ENCODE results near the gene CCDC171. TPM values are rescaled to one million over a fixed set of nuclear protein-coding genes. Genes with fewer than 3 reads are reported as not detected.

Gene CCDC171
- total RNA-seq, 1 donor from 2014 or later: 1.2 TPM

- no peak for DNase-seq (ENCODE audit: low read depth)
- Mint-ChIP-seq H3K27me3 (ENCODE audit: low read depth, unreplicated experiment) (no peaks in the 10 kb centered on the region), H3K36me3 (ENCODE audit: low read depth, unreplicated experiment) (no peaks in the 10 kb centered on the region), H3K27ac (ENCODE audit: unreplicated experiment) (no peak overlapping the region), H3K9me3 (ENCODE audit: unreplicated experiment) (no peaks in the 10 kb centered on the region), H3K4me1 (ENCODE audit: low read depth, unreplicated experiment) (no peaks in the 10 kb centered on the region), H3K4me3 (ENCODE audit: unreplicated experiment) (no peak overlapping the region)
- Histone ChIP-seq H3K27me3 (ENCODE audit: insufficient read depth, low read length) (no peaks in the 10 kb centered on the region), H4K20me1 (ENCODE audit: insufficient read depth, low read length) (no peaks in the 10 kb centered on the region), H3K9me3 (ENCODE audit: insufficient read depth, low read depth, low read length) (no peaks in the 10 kb centered on the region), H3K9ac (ENCODE audit: low read length) (no peak overlapping the region), H3K36me3 (ENCODE audit: insufficient read depth, low read length) (no peaks in the 10 kb centered on the region), H3K4me2 (ENCODE audit: low read length) (no peak overlapping the region), H3K4me1 (ENCODE audit: insufficient read depth, low read length) (no peaks in the 10 kb centered on the region), H3K4me3 (ENCODE audit: insufficient read depth, low read depth, low read length) (no peak overlapping the region), H3K27ac (ENCODE audit: low read depth, low read length) (no peak overlapping the region), H3K79me2 (ENCODE audit: insufficient read depth, low read length) (no peaks in the 10 kb centered on the region), H2AFZ (ENCODE audit: low read depth, low read length) (no peak overlapping the region)
- FAIRE-seq: no peak
- TF ChIP-seq EZH2 (IDR thresholded peaks at IDR 0.05; ENCODE audit: insufficient read depth, low read length): no peak
- TF ChIP-seq, protein P1, sequence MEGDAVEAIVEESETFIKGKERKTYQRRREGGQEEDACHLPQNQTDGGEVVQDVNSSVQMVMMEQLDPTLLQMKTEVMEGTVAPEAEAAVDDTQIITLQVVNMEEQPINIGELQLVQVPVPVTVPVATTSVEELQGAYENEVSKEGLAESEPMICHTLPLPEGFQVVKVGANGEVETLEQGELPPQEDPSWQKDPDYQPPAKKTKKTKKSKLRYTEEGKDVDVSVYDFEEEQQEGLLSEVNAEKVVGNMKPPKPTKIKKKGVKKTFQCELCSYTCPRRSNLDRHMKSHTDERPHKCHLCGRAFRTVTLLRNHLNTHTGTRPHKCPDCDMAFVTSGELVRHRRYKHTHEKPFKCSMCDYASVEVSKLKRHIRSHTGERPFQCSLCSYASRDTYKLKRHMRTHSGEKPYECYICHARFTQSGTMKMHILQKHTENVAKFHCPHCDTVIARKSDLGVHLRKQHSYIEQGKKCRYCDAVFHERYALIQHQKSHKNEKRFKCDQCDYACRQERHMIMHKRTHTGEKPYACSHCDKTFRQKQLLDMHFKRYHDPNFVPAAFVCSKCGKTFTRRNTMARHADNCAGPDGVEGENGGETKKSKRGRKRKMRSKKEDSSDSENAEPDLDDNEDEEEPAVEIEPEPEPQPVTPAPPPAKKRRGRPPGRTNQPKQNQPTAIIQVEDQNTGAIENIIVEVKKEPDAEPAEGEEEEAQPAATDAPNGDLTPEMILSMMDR (IDR thresholded peaks at IDR 0.05; ENCODE audit: insufficient read depth, low read depth, low read length): no peak
Observed at GRCh38 chr9:15961217-15961616, 408.4 kb downstream of the CCDC171 start.

DNA sequence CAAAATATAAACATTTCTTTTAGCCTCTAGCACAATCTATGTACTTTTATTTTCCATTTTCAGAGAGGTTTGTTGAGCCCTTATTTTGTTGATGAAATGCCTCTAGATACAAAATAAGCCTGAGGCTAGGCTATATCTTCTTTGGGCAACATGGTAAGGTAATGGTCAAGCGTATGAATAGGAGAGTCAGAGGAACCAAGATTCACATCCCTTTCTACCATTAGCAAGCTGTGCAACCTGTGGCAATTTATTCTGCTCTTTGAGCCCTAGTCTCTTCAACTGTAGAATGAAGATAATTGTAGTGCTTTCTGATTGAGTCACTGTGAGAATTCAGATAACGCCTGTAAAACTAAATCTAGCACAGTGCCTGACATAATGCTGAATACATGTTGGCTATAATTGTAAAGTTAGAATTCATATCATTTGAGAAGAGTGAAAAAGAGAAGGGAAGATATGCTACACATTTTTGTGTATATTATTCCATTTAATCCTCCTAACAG, 412.5 kb downstream of the CCDC171 start:
- Mint-ChIP-seq H3K9me3 (ENCODE audit: unreplicated experiment) (no peaks in the 10 kb centered on the region), H3K4me3 (ENCODE audit: unreplicated experiment) (no peak overlapping the region), H3K4me1 (ENCODE audit: low read depth, unreplicated experiment) (peaks cover 1% of the 10 kb centered on the region), H3K27me3 (ENCODE audit: low read depth, unreplicated experiment) (no peaks in the 10 kb centered on the region), H3K36me3 (ENCODE audit: low read depth, unreplicated experiment) (no peaks in the 10 kb centered on the region), H3K27ac (ENCODE audit: unreplicated experiment) (no peak overlapping the region)
- Histone ChIP-seq H3K4me3 (ENCODE audit: insufficient read depth, low read depth, low read length) (no peak overlapping the region), H3K9ac (ENCODE audit: low read length) (no peak overlapping the region), H3K27me3 (ENCODE audit: insufficient read depth, low read length) (no peaks in the 10 kb centered on the region), H3K4me1 (ENCODE audit: insufficient read depth, low read length) (no peaks in the 10 kb centered on the region), H4K20me1 (ENCODE audit: insufficient read depth, low read length) (no peaks in the 10 kb centered on the region), H3K9me3 (ENCODE audit: insufficient read depth, low read depth, low read length) (no peaks in the 10 kb centered on the region), H3K27ac (ENCODE audit: low read depth, low read length) (no peak overlapping the region), H3K4me2 (ENCODE audit: low read length) (no peak overlapping the region), H3K79me2 (ENCODE audit: insufficient read depth, low read length) (no peaks in the 10 kb centered on the region), H3K36me3 (ENCODE audit: insufficient read depth, low read length) (no peaks in the 10 kb centered on the region), H2AFZ (ENCODE audit: low read depth, low read length) (no peak overlapping the region)
- TF ChIP-seq EZH2 (IDR thresholded peaks at IDR 0.05; ENCODE audit: insufficient read depth, low read length): no peak
- TF ChIP-seq, protein P1 (IDR thresholded peaks at IDR 0.05; ENCODE audit: insufficient read depth, low read depth, low read length): no peak
- DNase-seq (ENCODE audit: low read depth) (peak; percentile 12), FAIRE-seq (no peak)

- Mint-ChIP-seq H3K9me3 (ENCODE audit: unreplicated experiment) (no peaks in the 10 kb centered on the region), H3K36me3 (ENCODE audit: low read depth, unreplicated experiment) (no peaks in the 10 kb centered on the region), H3K27me3 (ENCODE audit: low read depth, unreplicated experiment) (no peaks in the 10 kb centered on the region), H3K27ac (ENCODE audit: unreplicated experiment) (no peak overlapping the region), H3K4me1 (ENCODE audit: low read depth, unreplicated experiment) (peaks cover 1% of the 10 kb centered on the region), H3K4me3 (ENCODE audit: unreplicated experiment) (no peak overlapping the region)
- Histone ChIP-seq H2AFZ (ENCODE audit: low read depth, low read length) (no peak overlapping the region), H3K4me2 (ENCODE audit: low read length) (no peak overlapping the region), H3K79me2 (ENCODE audit: insufficient read depth, low read length) (no peaks in the 10 kb centered on the region), H3K9ac (ENCODE audit: low read length) (no peak overlapping the region), H3K27ac (ENCODE audit: low read depth, low read length) (no peak overlapping the region), H3K9me3 (ENCODE audit: insufficient read depth, low read depth, low read length) (no peaks in the 10 kb centered on the region), H3K4me3 (ENCODE audit: insufficient read depth, low read depth, low read length) (no peak overlapping the region), H3K4me1 (ENCODE audit: insufficient read depth, low read length) (no peaks in the 10 kb centered on the region), H3K36me3 (ENCODE audit: insufficient read depth, low read length) (no peaks in the 10 kb centered on the region), H4K20me1 (ENCODE audit: insufficient read depth, low read length) (no peaks in the 10 kb centered on the region), H3K27me3 (ENCODE audit: insufficient read depth, low read length) (no peaks in the 10 kb centered on the region)
- FAIRE-seq (peak; percentile 63), DNase-seq (ENCODE audit: low read depth) (no peak)
- no peak for TF ChIP-seq EZH2 (IDR thresholded peaks at IDR 0.05; ENCODE audit: insufficient read depth, low read length)
- TF ChIP-seq, protein P1 (IDR thresholded peaks at IDR 0.05; ENCODE audit: insufficient read depth, low read depth, low read length): no peak
Observed at GRCh38 chr9:15966471-15966870, 413.6 kb downstream of the CCDC171 start.

All from astrocyte (in vitro differentiated cells and primary cell).